ENCODE data around the gene LRP1.
"Not testable (repeated sequence)": the region's sequence is repeated elsewhere in the genome, so short reads cannot be mapped to it uniquely, and the experiment has no call there.

- not testable (repeated sequence) for TF ChIP-seq CTCF, EP300, POLR2AphosphoS5, POLR2A (IDR thresholded peaks at IDR 0.05)
Measured at GRCh38 chr12:57120718-57121117, 7.6 kb upstream of the LRP1 start.

Data from gastroesophageal sphincter (tissue), 3 donors.